ENCODE data around the gene ZNF236.

Gene ZNF236

GRCh38 chr18:76866666-76867065 lies 44.3 kb downstream of the ZNF236 start:
- no peak for DNase-seq

GRCh38 chr18:76873311-76873710 lies 51.0 kb downstream of the ZNF236 start:
- DNase-seq, result no peak

GRCh38 chr18:76873713-76874112 lies 51.4 kb downstream of the ZNF236 start:
- DNase-seq, result no peak

GRCh38 chr18:76874642-76875389 lies 52.5 kb downstream of the ZNF236 start:
- no peak for DNase-seq

GRCh38 chr18:76875390-76876325 lies 53.3 kb downstream of the ZNF236 start:
- DNase-seq, result peak; percentile 64

GRCh38 chr18:76878426-76878825 lies 56.1 kb downstream of the ZNF236 start:
- DNase-seq, result no peak

GRCh38 chr18:76880026-76880425 lies 57.7 kb downstream of the ZNF236 start:
- DNase-seq, result no peak

GRCh38 chr18:76881744-76882143 lies 59.4 kb downstream of the ZNF236 start:
- DNase-seq, result no peak

- DNase-seq, result no peak
Observed at GRCh38 chr18:76882146-76882545, 59.8 kb downstream of the ZNF236 start.

GRCh38 chr18:76885001-76885400 lies 62.6 kb downstream of the ZNF236 start:
- DNase-seq, result no peak

GRCh38 chr18:76886112-76886511 lies 63.8 kb downstream of the ZNF236 start:
- no peak for DNase-seq

GRCh38 chr18:76889091-76889699 lies 66.8 kb downstream of the ZNF236 start:
- DNase-seq, result no peak

GRCh38 chr18:76892832-76893231 lies 70.5 kb downstream of the ZNF236 start:
- DNase-seq, result no peak

GRCh38 chr18:76894566-76895346 lies 72.4 kb downstream of the ZNF236 start:
- no peak for DNase-seq

- no peak for DNase-seq
Observed at GRCh38 chr18:76895498-76895897, 73.1 kb downstream of the ZNF236 start.

- DNase-seq, result no peak
Observed at GRCh38 chr18:76896677-76897076, 74.3 kb downstream of the ZNF236 start.

GRCh38 chr18:76897257-76897656 lies 74.9 kb downstream of the ZNF236 start:
- DNase-seq, result no peak

- no peak for DNase-seq
Observed at GRCh38 chr18:76903386-76903785, 81.0 kb downstream of the ZNF236 start.

- DNase-seq, result no peak
Observed at GRCh38 chr18:76905821-76906220, 83.5 kb downstream of the ZNF236 start.

GRCh38 chr18:76908277-76908676 lies 85.9 kb downstream of the ZNF236 start:
- DNase-seq, result no peak

GRCh38 chr18:76909439-76909838 lies 87.1 kb downstream of the ZNF236 start:
- DNase-seq, result no peak

- DNase-seq, result no peak
Observed at GRCh38 chr18:76911440-76911839, 89.1 kb downstream of the ZNF236 start.

GRCh38 chr18:76913583-76913982 lies 91.2 kb downstream of the ZNF236 start:
- DNase-seq, result peak; percentile 12

All from NCI-H2081 treated with DMSO at 0.1 percent for 48 hours (cell line).